NCI-H1092 treated with DMSO at 0.1 percent for 48 hours (cell line): ENCODE data around the gene GPC6.
"Not testable (repeated sequence)": the region's sequence is repeated elsewhere in the genome, so short reads cannot be mapped to it uniquely, and the experiment has no call there.

Source experiments
- DNase-seq: peaks from one replicate; lab custom pipeline; 2025; lab: John Stamatoyannopoulos, UW

GPC6 gene

DNA sequence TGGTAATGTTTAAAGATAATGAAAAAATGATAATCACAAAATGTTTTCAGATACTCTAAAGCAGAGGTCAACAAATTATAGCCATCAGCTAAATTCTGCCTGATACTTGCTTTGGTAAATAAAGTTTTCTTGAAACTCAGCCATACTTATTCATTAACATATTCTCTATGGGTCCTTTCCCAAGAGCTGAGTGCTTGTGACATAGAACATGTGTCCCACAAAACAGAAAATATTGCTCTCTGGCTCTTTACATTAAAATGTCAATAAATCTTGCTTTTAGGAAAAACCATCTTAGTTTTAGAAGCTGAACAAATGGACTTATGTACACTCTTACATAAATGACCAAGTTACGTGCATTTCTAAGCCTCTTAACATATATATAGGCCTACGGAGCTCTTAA lies 945.8 kb downstream of the GPC6 start:
- no peak for DNase-seq

DNA sequence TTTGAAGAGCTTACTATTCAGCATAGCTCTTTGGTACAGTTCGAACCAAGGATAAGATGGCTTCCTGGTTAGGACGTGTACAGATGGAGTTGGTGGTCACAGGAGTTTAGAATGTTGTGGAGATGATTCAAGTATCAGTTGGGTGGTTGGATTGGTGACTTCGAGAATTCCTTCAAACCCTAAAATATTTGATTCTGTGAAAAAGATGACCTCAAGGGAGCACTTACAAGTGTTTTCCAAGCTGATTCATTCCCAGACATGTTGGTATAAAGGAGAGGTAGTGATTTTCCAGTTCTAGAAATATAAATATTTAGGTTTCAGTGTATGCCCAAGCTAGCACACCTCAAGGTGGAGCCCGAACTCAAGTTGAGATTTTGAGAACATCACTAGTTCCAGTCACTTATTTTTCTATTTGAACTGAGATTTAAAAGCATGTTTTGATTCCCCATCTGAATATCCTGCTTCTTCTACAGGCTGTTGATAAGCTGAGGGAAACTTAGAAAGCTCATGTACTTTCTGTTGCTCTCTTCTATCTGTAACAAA lies 946.8 kb downstream of the GPC6 start:
- DNase-seq: no peak

GRCh38 chr13:94174009-94174408 lies 947.4 kb downstream of the GPC6 start:
- no peak for DNase-seq

- DNase-seq: no peak
Observed at GRCh38 chr13:94175076-94175475, 948.5 kb downstream of the GPC6 start.

DNA sequence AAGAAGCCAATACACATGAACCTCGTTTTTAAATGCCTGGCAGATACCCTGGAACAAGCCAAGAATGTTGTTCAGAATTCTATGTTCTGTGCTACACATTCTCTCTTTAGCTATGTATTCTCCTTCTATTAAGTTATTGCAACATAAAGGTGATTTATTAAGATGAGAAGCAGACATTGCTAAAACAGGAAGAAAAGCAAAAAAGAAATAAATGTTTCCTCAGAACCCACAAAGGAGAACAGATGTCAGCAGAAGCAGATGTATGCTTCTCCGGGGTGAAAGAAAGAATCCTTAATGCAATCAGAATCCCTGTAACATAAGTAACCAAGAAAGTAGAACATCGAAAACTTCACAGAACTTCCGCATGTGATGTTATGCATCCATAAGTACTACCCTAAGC lies 950.0 kb downstream of the GPC6 start:
- DNase-seq: no peak

DNA sequence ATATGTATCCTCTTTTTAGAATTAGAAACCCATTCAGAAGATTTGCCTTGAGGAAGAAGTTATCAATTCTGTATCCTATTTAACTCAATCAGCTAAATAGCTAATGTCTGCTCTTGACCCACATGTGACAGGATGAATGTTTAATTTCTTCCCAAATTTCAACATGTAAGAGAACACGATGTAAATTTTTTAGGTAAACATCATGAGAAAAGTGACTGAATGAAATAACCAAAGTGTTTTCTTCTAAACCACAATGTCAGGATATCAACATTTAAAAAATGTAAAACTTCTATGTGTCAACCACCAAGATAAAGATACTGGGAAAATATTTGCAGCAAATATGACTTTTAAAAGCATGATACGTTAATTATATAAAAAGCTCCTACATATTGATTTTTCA lies 950.4 kb downstream of the GPC6 start:
- DNase-seq: no peak

- peak; percentile 75 for DNase-seq
Observed at GRCh38 chr13:94178625-94179244, 952.1 kb downstream of the GPC6 start.

GRCh38 chr13:94181461-94182107 lies 955.0 kb downstream of the GPC6 start:
- DNase-seq: no peak

- no peak for DNase-seq
Observed at GRCh38 chr13:94182185-94182761, 955.7 kb downstream of the GPC6 start.

GRCh38 chr13:94186470-94186869 lies 959.9 kb downstream of the GPC6 start:
- DNase-seq: no peak

DNA sequence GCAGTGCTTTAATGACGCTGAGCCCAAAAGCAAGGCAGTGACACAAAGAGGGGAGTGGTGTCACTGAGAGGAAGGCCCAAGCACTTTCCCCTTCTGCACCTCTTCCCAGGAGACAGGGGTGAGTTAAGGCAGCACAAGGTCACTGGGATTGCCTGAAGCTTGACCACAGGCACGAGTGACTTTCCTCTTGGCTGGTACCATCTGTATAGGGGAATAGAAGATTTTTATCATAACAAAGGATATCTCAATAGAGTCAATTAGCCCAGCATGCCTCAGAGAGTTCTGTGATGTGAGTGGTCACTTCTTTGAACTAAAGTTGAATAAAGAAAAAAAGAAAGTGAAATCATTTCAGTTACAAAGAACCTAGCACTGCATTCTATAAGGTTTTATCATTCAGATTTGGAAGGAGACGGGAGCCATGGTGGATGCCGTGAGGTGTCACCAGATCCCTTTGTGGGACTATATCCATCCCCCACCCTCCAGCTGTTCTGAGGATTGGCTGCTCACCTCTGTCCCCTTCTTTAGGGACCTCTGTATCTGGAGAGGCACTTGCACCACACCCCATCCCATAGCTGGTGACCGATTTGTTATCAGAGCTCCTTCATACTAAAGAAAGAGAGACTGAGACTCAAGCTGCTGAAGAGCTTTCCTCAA lies 961.7 kb downstream of the GPC6 start:
- no peak for DNase-seq

DNA sequence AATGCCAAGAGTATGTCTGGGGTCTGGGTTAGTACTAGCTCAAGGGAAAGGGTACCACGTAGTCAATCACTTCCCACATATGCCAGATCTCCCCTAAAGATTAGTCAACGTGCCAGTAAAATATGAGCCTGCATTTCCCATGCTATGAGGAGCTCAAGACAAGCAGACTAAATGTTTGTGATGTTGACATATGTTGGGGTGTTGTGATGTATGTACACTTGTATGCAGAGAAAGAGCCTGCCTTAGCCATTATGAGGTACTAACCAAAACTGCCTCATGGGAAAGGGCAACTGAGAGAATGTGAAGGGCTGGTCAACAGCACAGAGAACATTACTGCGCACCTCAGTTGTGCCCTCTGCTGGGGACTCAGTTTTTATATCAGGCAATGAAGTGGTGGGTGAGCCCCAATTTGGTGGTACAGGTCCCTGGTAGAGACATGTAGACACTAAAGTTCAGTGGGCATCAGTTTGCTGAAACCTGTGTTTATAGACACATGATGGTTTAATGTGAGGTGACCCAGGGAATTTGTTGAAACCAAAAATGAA lies 965.9 kb downstream of the GPC6 start:
- peak; percentile 38 for DNase-seq

GRCh38 chr13:94195715-94196114 lies 969.1 kb downstream of the GPC6 start:
- no peak for DNase-seq

DNA sequence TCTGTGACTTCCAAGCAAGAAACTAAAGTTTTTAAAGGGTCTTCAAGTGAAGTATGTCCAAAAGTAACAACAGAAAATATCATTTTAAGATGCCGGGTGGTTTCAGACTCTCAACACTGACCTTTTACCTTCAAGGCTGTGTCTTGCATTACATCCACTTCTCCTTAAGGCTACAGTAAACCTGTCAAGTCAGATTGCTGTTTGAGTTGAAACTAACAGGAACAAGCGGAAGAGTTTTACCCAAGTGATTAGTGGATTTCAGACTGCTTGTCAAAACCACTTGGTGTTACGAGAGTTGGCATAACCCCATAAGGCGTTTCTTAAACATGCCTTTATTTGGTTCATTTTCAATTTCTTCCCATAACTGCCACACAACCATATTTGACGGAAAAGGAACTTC lies 969.8 kb downstream of the GPC6 start:
- DNase-seq: no peak

- no peak for DNase-seq
Observed at GRCh38 chr13:94198681-94199080, 972.1 kb downstream of the GPC6 start.

GRCh38 chr13:94199135-94199534 lies 972.5 kb downstream of the GPC6 start:
- DNase-seq: no peak

DNA sequence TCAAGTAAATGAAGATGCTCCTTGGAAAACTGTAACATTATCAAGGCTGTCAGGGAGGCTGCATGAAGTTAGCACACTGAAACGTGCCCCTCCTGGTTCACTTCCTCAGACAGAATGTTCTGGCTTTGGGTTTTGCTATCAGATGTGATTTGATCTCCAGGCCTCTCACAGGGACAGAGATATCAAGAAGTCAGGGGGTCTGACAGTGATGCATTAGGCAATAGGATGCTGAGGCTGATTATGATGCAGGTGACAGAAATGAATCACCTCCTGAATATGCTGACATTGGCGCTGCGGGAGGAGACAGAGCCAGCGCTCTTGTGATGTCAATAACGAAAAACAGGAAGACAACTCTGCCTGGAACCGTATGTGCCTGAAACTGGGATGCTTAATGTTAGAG lies 974.4 kb downstream of the GPC6 start:
- DNase-seq: no peak

- no peak for DNase-seq
Observed at GRCh38 chr13:94204163-94204562, 977.6 kb downstream of the GPC6 start.

GRCh38 chr13:94204946-94205345 lies 978.3 kb downstream of the GPC6 start:
- DNase-seq: no peak

DNA sequence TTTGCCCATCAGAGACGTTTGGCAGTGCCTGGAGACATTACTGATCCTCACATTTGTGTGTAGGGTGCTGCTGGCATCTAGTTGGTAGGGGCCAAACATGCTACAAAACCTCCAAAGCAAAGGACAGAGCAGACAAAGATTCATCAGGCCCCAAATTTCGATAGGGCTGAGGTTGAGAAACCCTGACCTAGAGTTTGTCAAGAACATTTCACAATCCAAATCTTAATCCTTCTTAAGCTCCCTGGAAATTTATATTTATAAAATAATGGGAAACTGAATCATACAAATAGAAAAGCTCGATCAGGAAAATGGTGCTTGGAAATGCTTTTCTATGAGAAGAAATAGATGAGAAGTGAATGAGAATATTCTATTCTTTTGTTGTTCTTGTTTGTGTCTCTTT lies 979.3 kb downstream of the GPC6 start:
- no peak for DNase-seq

GRCh38 chr13:94209117-94209516 lies 982.5 kb downstream of the GPC6 start:
- DNase-seq: peak; percentile 54

DNA sequence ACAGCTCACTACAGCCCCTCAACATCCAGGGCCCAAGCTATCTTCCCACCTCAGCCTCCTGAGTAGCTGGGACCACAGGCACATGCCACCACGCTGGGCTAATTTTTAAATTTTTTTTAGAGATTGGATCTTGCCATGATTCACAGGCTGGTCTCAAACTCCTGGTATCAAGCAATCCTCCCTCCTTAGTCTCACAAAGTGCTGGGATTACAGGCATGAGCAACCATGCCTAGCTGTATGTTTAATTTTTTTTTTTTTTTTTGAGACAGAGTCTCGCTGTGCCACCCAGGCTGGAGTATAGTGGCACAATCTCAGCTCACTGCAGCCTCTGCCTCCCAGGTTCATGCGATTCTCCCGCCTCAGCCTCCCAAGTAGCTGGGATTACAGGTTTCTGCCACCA lies 983.3 kb downstream of the GPC6 start:
- DNase-seq: not testable (repeated sequence)

DNA sequence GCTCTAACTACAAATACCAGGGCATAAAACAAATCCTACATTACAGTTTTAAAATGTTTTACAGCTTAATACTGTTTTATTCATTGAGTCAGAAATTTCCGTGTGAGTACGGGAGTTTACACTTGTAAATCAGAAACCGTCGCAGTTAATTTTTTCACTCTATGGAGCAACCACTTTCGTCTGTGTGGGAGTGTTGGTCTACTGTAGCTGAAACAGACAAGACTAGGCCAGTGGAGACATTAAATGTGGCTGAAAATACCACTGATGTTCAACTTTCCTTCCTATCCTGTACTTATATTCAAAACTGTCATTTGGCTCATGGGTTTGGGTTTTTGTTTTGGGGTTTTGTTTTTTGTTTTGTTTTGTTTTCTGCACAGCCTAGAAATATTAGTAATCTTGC lies 984.2 kb downstream of the GPC6 start:
- no peak for DNase-seq
